AG10803 (cell line): ENCODE results near the gene ABTB1.

ENCODE experiments used
- DNase-seq: peaks from one replicate; pipeline ENCODE4 v3.0.0; 2010; ENCODE audit warnings: low read depth
- H3K4me3 ChIP-seq: 2 replicates; pipeline ENCODE4 v1.5.1; 2011; ENCODE audit warnings: mild to moderate bottlenecking, low read length, control low read depth
- TF ChIP-seq, protein P1 (sequence below): conservative IDR thresholded peaks from 2 replicates; pipeline ENCODE4 v1.5.1; 2011; ENCODE audit warnings: mild to moderate bottlenecking, low read length, control low read depth, inconsistent platforms

The ABTB1 gene

GRCh38 chr3:127672429-127673190, at the start of gene ABTB1:
TSS of gene ABTB1 (plus strand) at chr3:127672952. CDS start at chr3:127673026, 74 bp downstream.
- peak; percentile 73 for DNase-seq
- H3K4me3 ChIP-seq: peak within 1 kb of the TSS; percentile 83
- TF ChIP-seq, protein P1, sequence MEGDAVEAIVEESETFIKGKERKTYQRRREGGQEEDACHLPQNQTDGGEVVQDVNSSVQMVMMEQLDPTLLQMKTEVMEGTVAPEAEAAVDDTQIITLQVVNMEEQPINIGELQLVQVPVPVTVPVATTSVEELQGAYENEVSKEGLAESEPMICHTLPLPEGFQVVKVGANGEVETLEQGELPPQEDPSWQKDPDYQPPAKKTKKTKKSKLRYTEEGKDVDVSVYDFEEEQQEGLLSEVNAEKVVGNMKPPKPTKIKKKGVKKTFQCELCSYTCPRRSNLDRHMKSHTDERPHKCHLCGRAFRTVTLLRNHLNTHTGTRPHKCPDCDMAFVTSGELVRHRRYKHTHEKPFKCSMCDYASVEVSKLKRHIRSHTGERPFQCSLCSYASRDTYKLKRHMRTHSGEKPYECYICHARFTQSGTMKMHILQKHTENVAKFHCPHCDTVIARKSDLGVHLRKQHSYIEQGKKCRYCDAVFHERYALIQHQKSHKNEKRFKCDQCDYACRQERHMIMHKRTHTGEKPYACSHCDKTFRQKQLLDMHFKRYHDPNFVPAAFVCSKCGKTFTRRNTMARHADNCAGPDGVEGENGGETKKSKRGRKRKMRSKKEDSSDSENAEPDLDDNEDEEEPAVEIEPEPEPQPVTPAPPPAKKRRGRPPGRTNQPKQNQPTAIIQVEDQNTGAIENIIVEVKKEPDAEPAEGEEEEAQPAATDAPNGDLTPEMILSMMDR: no peak

DNA sequence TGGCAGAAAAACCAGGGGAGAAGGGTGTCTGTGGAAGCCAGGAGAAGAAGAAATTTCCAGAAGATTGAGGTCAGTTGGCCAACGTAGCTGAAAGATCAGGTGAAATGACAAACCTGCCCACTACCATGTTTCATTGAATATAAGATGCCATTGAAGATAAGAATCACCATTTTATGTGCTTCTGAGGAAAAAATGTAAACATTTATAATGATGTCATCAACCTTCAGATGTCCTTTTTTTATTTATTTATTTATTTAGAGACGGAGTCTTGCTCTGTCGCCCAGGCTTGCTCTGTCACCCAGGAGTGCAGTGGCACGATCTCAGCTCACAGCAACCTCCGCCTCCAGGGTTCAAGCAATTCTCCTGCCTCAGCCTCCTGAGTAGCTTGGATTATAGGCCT, 48.7 kb upstream of the ABTB1 start:
- DNase-seq: no peak
- TF ChIP-seq, protein P1: no peak
- H3K4me3 ChIP-seq: no peak overlapping the region

- DNase-seq: no peak
- H3K4me3 ChIP-seq: no peak overlapping the region
- TF ChIP-seq, protein P1: no peak
Measured at GRCh38 chr3:127625821-127626220, 46.9 kb upstream of the ABTB1 start.

DNA sequence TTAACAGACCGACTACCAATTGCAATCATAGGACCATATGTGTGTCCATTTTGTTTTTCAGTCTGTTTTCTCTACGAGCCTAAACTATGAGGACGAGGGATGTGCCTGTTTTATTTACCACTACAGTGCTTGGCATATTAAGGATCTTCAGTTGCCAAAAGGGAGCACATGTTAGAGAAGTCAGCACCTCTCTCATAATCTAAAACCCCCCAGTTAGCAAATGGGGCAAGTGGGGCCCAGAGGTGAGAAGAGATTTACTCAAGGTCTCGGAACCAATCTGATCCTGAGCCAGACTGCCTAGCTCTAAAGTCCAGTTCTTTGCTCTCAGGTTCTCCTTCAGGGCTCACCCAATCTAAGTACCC, 44.3 kb upstream of the ABTB1 start:
- DNase-seq: no peak
- no peak overlapping the region for H3K4me3 ChIP-seq
- TF ChIP-seq, protein P1: no peak

- TF ChIP-seq, protein P1: no peak
- DNase-seq: peak; percentile 56
- H3K4me3 ChIP-seq: peak within 1 kb of the TSS; percentile 46
Measured at GRCh38 chr3:127628788-127629466, 43.8 kb upstream of the ABTB1 start, which contains the start of gene PODXL2. TSS of gene PODXL2 (plus strand) at chr3:127629185. CDS start at chr3:127629220, 35 bp downstream.

- peak overlapping the region; percentile 46 for H3K4me3 ChIP-seq
Measured at GRCh38 chr3:127629467-127630403, 43.0 kb upstream of the ABTB1 start.

More at GRCh38 chr3:127629467-127630403, 43.0 kb upstream of the ABTB1 start:
- TF ChIP-seq, protein P1: no peak
- DNase-seq: no peak
